SJCRH30 (cell line): ENCODE results near the gene UBXN4. TPM values are rescaled to one million over a fixed set of nuclear protein-coding genes. Genes with fewer than 3 reads are reported as not detected.

Experiments
- total RNA-seq: library from RNA; depleted of rRNA; stranded (reverse); fragments of >200 nt; shearing (Covaris generic); gene quantifications from 2 replicates; pipeline ENCODE4 v1.2.3, GENCODE V29; 2014; rRNA removed

Gene UBXN4
- total RNA-seq, 1 experiment from 2014 or later = 129 TPM

Other genes with a start within 250 kb of the UBXN4 start
- 15.6 and 15.9 TPM in 2 replicates for gene ZRANB3, start 210.6 kb upstream of the UBXN4 start, total RNA-seq
- 52.5 and 56.0 TPM in 2 replicates for gene R3HDM1, start 210.4 kb upstream of the UBXN4 start, total RNA-seq
- not detected in 2 replicates for gene LCT, start 95.3 kb downstream of the UBXN4 start, total RNA-seq
- 102 and 110 TPM in 2 replicates for gene MCM6, start 134.6 kb downstream of the UBXN4 start, total RNA-seq
- 141 and 149 TPM in 2 replicates for gene DARS1, start 243.8 kb downstream of the UBXN4 start, total RNA-seq